Peyer's patch (tissue), 4 donors: Measurements from ENCODE around the gene UBE2Z. TPM values are rescaled to one million over a fixed set of nuclear protein-coding genes. Genes with fewer than 3 reads are reported as not detected.

Experiments
- DNase-seq, 3 donors: peaks; one replicate each; pipeline ENCODE4 v3.0.0-alpha.2; 2017 to 2019
- H3K27ac ChIP-seq, 4 donors: fragments of 200-600 bp; sonication (generic); one replicate each; pipeline ENCODE4 v1.5.1; 2016 to 2019
- H3K27me3 ChIP-seq, 2 donors: fragments of 200-600 bp; sonication (generic); one replicate each; pipeline ENCODE4 v1.5.1; 2019
- H3K36me3 ChIP-seq, 3 donors: fragments of 200-600 bp; sonication (generic); one replicate each; pipeline ENCODE4 v1.5.1; 2016 to 2019
- H3K4me1 ChIP-seq, 4 donors: fragments of 200-600 bp; sonication (generic); one replicate each; pipeline ENCODE4 v1.5.1; 2016 to 2019
- H3K4me3 ChIP-seq, 4 donors: fragments of 200-600 bp; sonication (generic); 1 replicate in 3 of 4; 2 replicates in 1 of 4; pipeline ENCODE4 v1.5.1; 2016 to 2019; ENCODE audit warnings: mild to moderate bottlenecking in 1 of 4
- H3K9me3 ChIP-seq, 4 donors: fragments of 200-600 bp; sonication (generic); one replicate each; pipeline ENCODE4 v1.5.1; 2016 to 2019; ENCODE audit warnings: mild to moderate bottlenecking in 1 of 4
- CTCF ChIP-seq, 6 experiments: fragments of 450-650 bp in 4 of 6; fragments of 200-600 bp in 2 of 6; sonication (generic) in 1 of 6; IDR thresholded peaks; one replicate each; pipeline ENCODE4 v1.5.1; 2017 to 2019; ENCODE audit warnings: antibody characterized with exemption in 6 of 6, mild to moderate bottlenecking in 3 of 6, moderate library complexity in 1 of 6
- POLR2A ChIP-seq, 2 donors: fragments of 450-650 bp; IDR thresholded peaks; one replicate each; pipeline ENCODE4 v1.5.1; 2017; ENCODE audit warnings: antibody characterized with exemption in 2 of 2, mild to moderate bottlenecking in 2 of 2, moderate library complexity in 2 of 2
- total RNA-seq, 4 donors: library from RNA; depleted of rRNA; stranded (reverse); fragments of >200 nt; gene quantifications; one replicate each; pipeline ENCODE4 v1.1.0, GENCODE V29; 2016

The UBE2Z gene
- total RNA-seq, 4 donors from 2014 or later = 42.9 to 58.0 (median 49.8) TPM

GRCh38 chr17:48878920-48879898, 29.0 kb upstream of the UBE2Z start:
- DNase-seq = peak in 2 of 3 donors; percentile 37 to 79
- Histone ChIP-seq H3K27ac (no peak overlapping the region), H3K27me3 (no peaks in the 10 kb centered on the region), H3K36me3 (no peaks in the 10 kb centered on the region), H3K4me1 (no peaks in the 10 kb centered on the region), H3K9me3 (no peaks in the 10 kb centered on the region), H3K4me3 (no peak overlapping the region)
- TF ChIP-seq CTCF (IDR thresholded peaks at IDR 0.05) = peak; percentile 79 to 97 (median 96)
- no peak for TF ChIP-seq POLR2A (IDR thresholded peaks at IDR 0.05)

GRCh38 chr17:48882272-48882671, 25.9 kb upstream of the UBE2Z start:
- Histone ChIP-seq H3K27ac (no peak overlapping the region), H3K9me3 (no peaks in the 10 kb centered on the region), H3K4me1 (peaks cover 0 to 3% (median 0%) of the 10 kb centered on the region in 4 donors), H3K4me3 (no peak overlapping the region), H3K36me3 (no peaks in the 10 kb centered on the region), H3K27me3 (no peaks in the 10 kb centered on the region)
- TF ChIP-seq CTCF (IDR thresholded peaks at IDR 0.05) = no peak
- no peak for TF ChIP-seq POLR2A (IDR thresholded peaks at IDR 0.05)
- no peak for DNase-seq

GRCh38 chr17:48883171-48883570, 25.0 kb upstream of the UBE2Z start:
- TF ChIP-seq CTCF (IDR thresholded peaks at IDR 0.05) = no peak
- no peak for TF ChIP-seq POLR2A (IDR thresholded peaks at IDR 0.05)
- Histone ChIP-seq H3K4me3 (no peak overlapping the region), H3K27me3 (no peaks in the 10 kb centered on the region), H3K36me3 (no peaks in the 10 kb centered on the region), H3K4me1 (peaks cover 0 to 3% (median 0%) of the 10 kb centered on the region in 4 donors), H3K27ac (no peak overlapping the region), H3K9me3 (no peaks in the 10 kb centered on the region)
- no peak for DNase-seq

- Histone ChIP-seq H3K4me3 (no peak overlapping the region), H3K9me3 (no peaks in the 10 kb centered on the region), H3K27me3 (no peaks in the 10 kb centered on the region), H3K4me1 (peaks cover 0 to 26% (median 2%) of the 10 kb centered on the region in 4 donors), H3K36me3 (peaks cover 0 to 2% (median 0%) of the 10 kb centered on the region in 3 donors), H3K27ac (no peak overlapping the region)
- no peak for TF ChIP-seq CTCF (IDR thresholded peaks at IDR 0.05)
- TF ChIP-seq POLR2A (IDR thresholded peaks at IDR 0.05) = no peak
- DNase-seq = no peak
Measured at GRCh38 chr17:48890086-48890485, 18.1 kb upstream of the UBE2Z start.

GRCh38 chr17:48892940-48893645, 15.1 kb upstream of the UBE2Z start:
- Histone ChIP-seq H3K27ac (peak overlapping the region; percentile 74 to 96 (median 84)), H3K4me1 (peaks cover 0 to 33% (median 2%) of the 10 kb centered on the region in 4 donors), H3K27me3 (no peaks in the 10 kb centered on the region), H3K4me3 (peak overlapping the region; percentile 40 to 88 (median 72)), H3K36me3 (peaks cover 0 to 26% (median 0%) of the 10 kb centered on the region in 3 donors), H3K9me3 (no peaks in the 10 kb centered on the region)
- TF ChIP-seq CTCF (IDR thresholded peaks at IDR 0.05) (peak in 1 of 6 experiments; percentile 5), POLR2A (IDR thresholded peaks at IDR 0.05) (no peak)
- no peak for DNase-seq
